HepG2 (cell line): ENCODE data around the gene CALR. TPM values are rescaled to one million over a fixed set of nuclear protein-coding genes. Genes with fewer than 3 reads are reported as not detected.

ENCODE experiments used
- FOXA1 ChIP-seq, 2 experiments: fragments of 450-650 bp in 1 of 2; sonication (generic) in 1 of 2; formaldehyde crosslinking in 1 of 2; IDR thresholded peaks; 2 replicates each; pipeline versions ENCODE4 v1.4.0 to v1.6.1; 2016 to 2020; ENCODE audit warnings: missing genetic modification reagents in 1 of 2
- MIXL1 ChIP-seq: IDR thresholded peaks from 2 replicates; pipeline ENCODE4 v1.6.1; 2016
- NFIC ChIP-seq: IDR thresholded peaks from 2 replicates; pipeline ENCODE4 v1.6.1; 2012; ENCODE audit warnings: mild to moderate bottlenecking, low read length, inconsistent platforms
- PHB2 ChIP-seq: fragments of 450-650 bp; IDR thresholded peaks from 2 replicates; pipeline ENCODE4 v1.6.1; 2018; ENCODE audit not compliant: partially characterized antibody
- RBFOX2 ChIP-seq: fragments of 200-400 bp; formaldehyde crosslinking; IDR thresholded peaks from 2 replicates; pipeline ENCODE4 v1.6.1; 2017; ENCODE audit warnings: low read depth, mild to moderate bottlenecking, low read length
- SMAD1 ChIP-seq: sonication (generic); formaldehyde crosslinking; IDR thresholded peaks from 2 replicates; pipeline ENCODE4 v1.4.0; 2020; ENCODE audit warnings: missing genetic modification reagents, low read depth, mild to moderate bottlenecking, borderline replicate concordance
- TMF1 ChIP-seq: sonication (generic); formaldehyde crosslinking; IDR thresholded peaks from 2 replicates; pipeline ENCODE4 v1.8.1; 2022; ENCODE audit warnings: low read depth, missing genetic modification reagents
- ZFP62 ChIP-seq: sonication (generic); formaldehyde crosslinking; IDR thresholded peaks from 2 replicates; pipeline ENCODE4 v1.4.0; 2020; ENCODE audit warnings: missing genetic modification reagents
- ZNF296 ChIP-seq: sonication (generic); formaldehyde crosslinking; conservative IDR thresholded peaks from 2 replicates; pipeline ENCODE4 v1.5.0; 2020; ENCODE audit warnings: mild to moderate bottlenecking, missing genetic modification reagents
- ZNF558 ChIP-seq: sonication (generic); formaldehyde crosslinking; IDR thresholded peaks from 2 replicates; pipeline ENCODE4 v1.9.0; 2022; ENCODE audit warnings: mild to moderate bottlenecking, missing genetic modification reagents, borderline replicate concordance
- ZNF703 ChIP-seq: sonication (generic); formaldehyde crosslinking; IDR thresholded peaks from 2 replicates; pipeline ENCODE4 v1.5.1; 2020; ENCODE audit warnings: missing genetic modification reagents, mild to moderate bottlenecking, moderate library complexity, borderline replicate concordance
- ZNF724P ChIP-seq: sonication (generic); formaldehyde crosslinking; IDR thresholded peaks from 2 replicates; pipeline ENCODE4 v1.8.0; 2022; ENCODE audit warnings: missing genetic modification reagents, borderline replicate concordance
- polyA plus RNA-seq, 8 experiments: library from polyadenylated mRNA; depleted of rRNA in 3 of 8; stranded (reverse) in 7 of 8; unstranded in 1 of 8; fragments of >200 nt; fragmentation: Illumina TruSeq in 4 of 8; extraction: Trizol in 4 of 8; gene quantifications; 2 replicates each; pipeline versions ENCODE4 v1.2.1 to v1.2.3, GENCODE V29; 2011 to 2016; ENCODE audit warnings: low read depth in 4 of 8, missing spikeins in 1 of 8, mixed read lengths in 1 of 8; ENCODE audit not compliant: insufficient read depth in 1 of 8
- total RNA-seq, 5 experiments: library from RNA; depleted of rRNA; stranded (reverse); fragments of >200 nt; fragmentation: Illumina TruSeq; extraction: Trizol; gene quantifications; 2 replicates each; pipeline ENCODE4 v1.2.3, GENCODE V29; 2016; ENCODE audit warnings: low read depth in 1 of 5
- TF ChIP-seq, protein P1 (sequence below): sonication (generic); formaldehyde crosslinking; IDR thresholded peaks from 2 replicates; pipeline ENCODE4 v1.5.0; 2020; ENCODE audit warnings: mild to moderate bottlenecking, missing genetic modification reagents
- TF ChIP-seq, protein P2 (sequence below): sonication (generic); formaldehyde crosslinking; IDR thresholded peaks from 2 replicates; pipeline ENCODE4 v1.5.0; 2020; ENCODE audit warnings: missing genetic modification reagents, mild to moderate bottlenecking, borderline replicate concordance
- TF ChIP-seq, protein P3 (sequence below): sonication (generic); formaldehyde crosslinking; IDR thresholded peaks from 2 replicates; pipeline ENCODE4 v1.8.0; 2022; ENCODE audit warnings: low read depth, missing genetic modification reagents
- TF ChIP-seq, protein P4 (sequence below): sonication (generic); formaldehyde crosslinking; IDR thresholded peaks from 2 replicates; pipeline ENCODE4 v1.4.0; 2020; ENCODE audit warnings: missing genetic modification reagents, borderline replicate concordance
- TF ChIP-seq, protein P5 (sequence below): IDR thresholded peaks from 2 replicates; pipeline ENCODE4 v1.6.1; 2016; ENCODE audit warnings: mild to moderate bottlenecking

CALR gene
- total and polyA plus RNA-seq, 2 of the 13 experiments (the other 11 are each of a cell fraction or from before 2014, with no cell fraction given), result 898 to 934 TPM

DNA sequence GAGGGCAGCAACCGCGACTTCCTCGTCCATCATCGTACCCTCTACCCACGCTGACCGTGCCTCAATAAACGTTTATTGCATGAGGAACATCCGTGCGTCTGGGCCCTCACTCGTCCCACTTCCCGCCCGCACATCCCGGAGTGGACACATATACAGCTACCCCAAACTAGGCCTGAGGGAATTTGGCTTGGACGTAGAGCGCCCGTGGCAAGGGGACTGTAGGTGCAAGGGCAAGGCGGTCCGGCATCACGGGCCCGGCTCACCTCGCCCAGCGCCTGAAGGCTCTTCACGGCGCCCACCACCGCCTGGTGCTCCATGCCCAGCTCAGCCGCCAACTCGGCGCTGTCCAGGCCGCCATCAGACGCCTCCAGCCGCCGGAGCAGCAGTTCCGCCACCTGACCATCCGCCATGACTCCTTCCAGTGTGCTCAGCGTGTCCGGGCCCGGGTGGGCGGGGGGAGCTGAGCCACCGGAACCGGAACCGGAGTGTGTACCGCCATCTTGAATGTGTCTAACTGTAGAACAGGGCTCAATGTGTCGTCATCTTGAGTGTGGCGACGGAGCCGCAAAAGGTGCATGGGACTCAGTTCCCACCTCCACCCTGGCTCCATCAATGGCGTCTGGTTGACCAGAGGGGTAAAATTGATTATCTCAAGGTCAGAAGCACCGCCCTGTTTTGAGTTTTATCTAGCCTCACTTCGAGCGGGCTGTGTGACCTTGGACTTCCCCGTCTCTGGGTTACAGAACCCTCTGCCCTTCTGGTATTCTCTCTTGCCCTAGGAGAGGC is 4.9 kb upstream of the CALR start, which contains the start of gene FARSA (continued):
- TF ChIP-seq, protein P1, sequence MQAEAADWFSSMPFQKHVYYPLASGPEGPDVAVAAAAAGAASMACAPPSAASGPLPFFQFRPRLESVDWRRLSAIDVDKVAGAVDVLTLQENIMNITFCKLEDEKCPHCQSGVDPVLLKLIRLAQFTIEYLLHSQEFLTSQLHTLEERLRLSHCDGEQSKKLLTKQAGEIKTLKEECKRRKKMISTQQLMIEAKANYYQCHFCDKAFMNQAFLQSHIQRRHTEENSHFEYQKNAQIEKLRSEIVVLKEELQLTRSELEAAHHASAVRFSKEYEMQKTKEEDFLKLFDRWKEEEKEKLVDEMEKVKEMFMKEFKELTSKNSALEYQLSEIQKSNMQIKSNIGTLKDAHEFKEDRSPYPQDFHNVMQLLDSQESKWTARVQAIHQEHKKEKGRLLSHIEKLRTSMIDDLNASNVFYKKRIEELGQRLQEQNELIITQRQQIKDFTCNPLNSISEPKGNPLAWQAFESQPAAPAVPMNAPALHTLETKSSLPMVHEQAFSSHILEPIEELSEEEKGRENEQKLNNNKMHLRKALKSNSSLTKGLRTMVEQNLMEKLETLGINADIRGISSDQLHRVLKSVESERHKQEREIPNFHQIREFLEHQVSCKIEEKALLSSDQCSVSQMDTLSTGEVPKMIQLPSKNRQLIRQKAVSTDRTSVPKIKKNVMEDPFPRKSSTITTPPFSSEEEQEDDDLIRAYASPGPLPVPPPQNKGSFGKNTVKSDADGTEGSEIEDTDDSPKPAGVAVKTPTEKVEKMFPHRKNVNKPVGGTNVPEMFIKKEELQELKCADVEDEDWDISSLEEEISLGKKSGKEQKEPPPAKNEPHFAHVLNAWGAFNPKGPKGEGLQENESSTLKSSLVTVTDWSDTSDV (CRISPR knock-in tag), result 0 out of 2 replicates have a peak, but pooled peaks have one; percentile 69
- TF ChIP-seq, protein P2, sequence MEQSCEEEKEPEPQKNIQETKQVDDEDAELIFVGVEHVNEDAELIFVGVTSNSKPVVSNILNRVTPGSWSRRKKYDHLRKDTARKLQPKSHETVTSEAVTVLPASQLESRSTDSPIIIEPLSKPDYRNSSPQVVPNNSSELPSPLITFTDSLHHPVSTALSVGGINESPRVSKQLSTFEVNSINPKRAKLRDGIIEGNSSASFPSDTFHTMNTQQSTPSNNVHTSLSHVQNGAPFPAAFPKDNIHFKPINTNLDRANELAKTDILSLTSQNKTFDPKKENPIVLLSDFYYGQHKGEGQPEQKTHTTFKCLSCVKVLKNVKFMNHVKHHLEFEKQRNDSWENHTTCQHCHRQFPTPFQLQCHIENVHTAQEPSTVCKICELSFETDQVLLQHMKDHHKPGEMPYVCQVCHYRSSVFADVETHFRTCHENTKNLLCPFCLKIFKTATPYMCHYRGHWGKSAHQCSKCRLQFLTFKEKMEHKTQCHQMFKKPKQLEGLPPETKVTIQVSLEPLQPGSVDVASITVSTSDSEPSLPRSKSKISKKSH (CRISPR knock-in tag), result peak; percentile 84
- TF ChIP-seq, protein P3, sequence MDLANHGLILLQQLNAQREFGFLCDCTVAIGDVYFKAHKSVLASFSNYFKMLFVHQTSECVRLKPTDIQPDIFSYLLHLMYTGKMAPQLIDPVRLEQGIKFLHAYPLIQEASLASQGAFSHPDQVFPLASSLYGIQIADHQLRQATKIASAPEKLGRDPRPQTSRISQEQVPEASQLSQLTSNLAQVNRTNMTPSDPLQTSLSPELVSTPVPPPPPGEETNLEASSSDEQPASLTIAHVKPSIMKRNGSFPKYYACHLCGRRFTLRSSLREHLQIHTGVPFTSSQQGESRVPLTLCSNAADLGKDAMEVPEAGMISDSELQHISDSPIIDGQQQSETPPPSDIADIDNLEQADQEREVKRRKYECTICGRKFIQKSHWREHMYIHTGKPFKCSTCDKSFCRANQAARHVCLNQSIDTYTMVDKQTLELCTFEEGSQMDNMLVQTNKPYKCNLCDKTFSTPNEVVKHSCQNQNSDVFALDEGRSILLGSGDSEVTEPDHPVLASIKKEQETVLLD (CRISPR knock-in tag), result peak; percentile 86
- peak; percentile 84; the same call in 1 of the 2 replicates for TF ChIP-seq TMF1 (CRISPR knock-in tag)
- TF ChIP-seq, protein P4, sequence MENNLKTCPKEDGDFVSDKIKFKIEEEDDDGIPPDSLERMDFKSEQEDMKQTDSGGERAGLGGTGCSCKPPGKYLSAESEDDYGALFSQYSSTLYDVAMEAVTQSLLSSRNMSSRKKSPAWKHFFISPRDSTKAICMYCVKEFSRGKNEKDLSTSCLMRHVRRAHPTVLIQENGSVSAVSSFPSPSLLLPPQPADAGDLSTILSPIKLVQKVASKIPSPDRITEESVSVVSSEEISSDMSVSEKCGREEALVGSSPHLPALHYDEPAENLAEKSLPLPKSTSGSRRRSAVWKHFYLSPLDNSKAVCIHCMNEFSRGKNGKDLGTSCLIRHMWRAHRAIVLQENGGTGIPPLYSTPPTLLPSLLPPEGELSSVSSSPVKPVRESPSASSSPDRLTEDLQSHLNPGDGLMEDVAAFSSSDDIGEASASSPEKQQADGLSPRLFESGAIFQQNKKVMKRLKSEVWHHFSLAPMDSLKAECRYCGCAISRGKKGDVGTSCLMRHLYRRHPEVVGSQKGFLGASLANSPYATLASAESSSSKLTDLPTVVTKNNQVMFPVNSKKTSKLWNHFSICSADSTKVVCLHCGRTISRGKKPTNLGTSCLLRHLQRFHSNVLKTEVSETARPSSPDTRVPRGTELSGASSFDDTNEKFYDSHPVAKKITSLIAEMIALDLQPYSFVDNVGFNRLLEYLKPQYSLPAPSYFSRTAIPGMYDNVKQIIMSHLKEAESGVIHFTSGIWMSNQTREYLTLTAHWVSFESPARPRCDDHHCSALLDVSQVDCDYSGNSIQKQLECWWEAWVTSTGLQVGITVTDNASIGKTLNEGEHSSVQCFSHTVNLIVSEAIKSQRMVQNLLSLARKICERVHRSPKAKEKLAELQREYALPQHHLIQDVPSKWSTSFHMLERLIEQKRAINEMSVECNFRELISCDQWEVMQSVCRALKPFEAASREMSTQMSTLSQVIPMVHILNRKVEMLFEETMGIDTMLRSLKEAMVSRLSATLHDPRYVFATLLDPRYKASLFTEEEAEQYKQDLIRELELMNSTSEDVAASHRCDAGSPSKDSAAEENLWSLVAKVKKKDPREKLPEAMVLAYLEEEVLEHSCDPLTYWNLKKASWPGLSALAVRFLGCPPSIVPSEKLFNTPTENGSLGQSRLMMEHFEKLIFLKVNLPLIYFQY, result peak; percentile 60; the same call in 1 of the 2 replicates
- TF ChIP-seq MIXL1 (CRISPR knock-in tag), result no peak
- no peak for TF ChIP-seq FOXA1 (IDR thresholded peaks at IDR 0.05)
- no peak for TF ChIP-seq FOXA1 (CRISPR knock-in tag; IDR thresholded peaks at IDR 0.05)
- TF ChIP-seq, protein P5, sequence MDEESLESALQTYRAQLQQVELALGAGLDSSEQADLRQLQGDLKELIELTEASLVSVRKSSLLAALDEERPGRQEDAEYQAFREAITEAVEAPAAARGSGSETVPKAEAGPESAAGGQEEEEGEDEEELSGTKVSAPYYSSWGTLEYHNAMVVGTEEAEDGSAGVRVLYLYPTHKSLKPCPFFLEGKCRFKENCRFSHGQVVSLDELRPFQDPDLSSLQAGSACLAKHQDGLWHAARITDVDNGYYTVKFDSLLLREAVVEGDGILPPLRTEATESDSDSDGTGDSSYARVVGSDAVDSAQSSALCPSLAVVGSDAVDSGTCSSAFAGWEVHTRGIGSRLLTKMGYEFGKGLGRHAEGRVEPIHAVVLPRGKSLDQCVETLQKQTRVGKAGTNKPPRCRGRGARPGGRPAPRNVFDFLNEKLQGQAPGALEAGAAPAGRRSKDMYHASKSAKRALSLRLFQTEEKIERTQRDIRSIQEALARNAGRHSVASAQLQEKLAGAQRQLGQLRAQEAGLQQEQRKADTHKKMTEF (CRISPR knock-in tag), result peak; percentile 87; the same call in 1 of the 2 replicates
- TF ChIP-seq NFIC, result no peak
- TF ChIP-seq SMAD1 (CRISPR knock-in tag), result 0 out of 2 replicates have a peak, but pooled peaks have one; percentile 91
- peak; percentile 68; the same call in 1 of the 2 replicates for TF ChIP-seq ZNF724P (CRISPR knock-in tag)
- no peak for TF ChIP-seq ZFP62 (CRISPR knock-in tag)
- TF ChIP-seq PHB2, result no peak
- peak; percentile 94 for TF ChIP-seq RBFOX2
- TF ChIP-seq ZNF558 (CRISPR knock-in tag), result peak; percentile 87; the same call in 1 of the 2 replicates
- no peak for TF ChIP-seq ZNF703 (CRISPR knock-in tag)
- TF ChIP-seq ZNF296 (CRISPR knock-in tag), result peak; percentile 28
